HG03066 (cell line): Measurements from ENCODE around the gene LCNL1.

Source experiments
- ATAC-seq: cut with Tn5 transposase; IDR thresholded peaks from one replicate; pipeline ENCODE4 v1.9.1; 2021; ENCODE audit warnings: low read depth; ENCODE audit not compliant: unreplicated experiment

The LCNL1 gene

GRCh38 chr9:137007816-137008270 is 25.1 kb downstream of the LCNL1 start:
- no peak for ATAC-seq

GRCh38 chr9:137008312-137008711 is 25.5 kb downstream of the LCNL1 start:
- ATAC-seq, result no peak

- ATAC-seq, result no peak
These were observed 26.4 kb downstream of the LCNL1 start for GRCh38 chr9:137009217-137009616.

- ATAC-seq, result no peak
These were observed 27.3 kb downstream of the LCNL1 start for GRCh38 chr9:137009938-137010732.

GRCh38 chr9:137011156-137011555 is 28.4 kb downstream of the LCNL1 start:
- no peak for ATAC-seq

- no peak for ATAC-seq
These were observed 29.3 kb downstream of the LCNL1 start for GRCh38 chr9:137011907-137012675.

- ATAC-seq, result no peak
These were observed 30.1 kb downstream of the LCNL1 start for GRCh38 chr9:137012694-137013570.

GRCh38 chr9:137013571-137013940 is 30.8 kb downstream of the LCNL1 start:
- no peak for ATAC-seq

GRCh38 chr9:137014166-137014565 is 31.4 kb downstream of the LCNL1 start:
- no peak for ATAC-seq

GRCh38 chr9:137014776-137015539 is 32.2 kb downstream of the LCNL1 start:
- no peak for ATAC-seq

- no peak for ATAC-seq
These were observed 32.7 kb downstream of the LCNL1 start for GRCh38 chr9:137015540-137015930.

GRCh38 chr9:137015976-137016375 is 33.2 kb downstream of the LCNL1 start:
- ATAC-seq, result no peak

- ATAC-seq, result no peak
These were observed 33.6 kb downstream of the LCNL1 start for GRCh38 chr9:137016436-137016835.

GRCh38 chr9:137017071-137017470 is 34.3 kb downstream of the LCNL1 start:
- no peak for ATAC-seq

GRCh38 chr9:137017791-137018497 is 35.2 kb downstream of the LCNL1 start:
- ATAC-seq, result no peak

GRCh38 chr9:137018761-137019559 is 36.2 kb downstream of the LCNL1 start:
- no peak for ATAC-seq

- no peak for ATAC-seq
These were observed 37.3 kb downstream of the LCNL1 start for GRCh38 chr9:137019891-137020683.
